ENCODE data around the gene KPNA1. TPM values are rescaled to one million over a fixed set of nuclear protein-coding genes. Genes with fewer than 3 reads are reported as not detected.

Gene KPNA1
- total and polyA plus RNA-seq, 2 of the 13 experiments (the other 11 are each of a cell fraction or from before 2014, with no cell fraction given): 15.4 to 30.0 TPM

GRCh38 chr3:122383771-122384697, 130.7 kb downstream of the KPNA1 start, which contains the start of gene FAM162A (continued):
- TF ChIP-seq BATF2 (CRISPR knock-in tag; IDR thresholded peaks at IDR 0.05) (0 out of 2 replicates have a peak, but pooled peaks have one; percentile 49), TCF12 (IDR thresholded peaks at IDR 0.05) (no peak), TCF12 (CRISPR knock-in tag; IDR thresholded peaks at IDR 0.05) (peak; percentile 77; the same call in 1 of the 2 replicates), ZNF207 (IDR thresholded peaks at IDR 0.05; ENCODE audit: borderline replicate concordance) (no peak), NR2F2 (IDR thresholded peaks at IDR 0.05; ENCODE audit: borderline replicate concordance, low read depth) (no peak), MATR3 (CRISPR knock-in tag; IDR thresholded peaks at IDR 0.05) (no peak), RNF2 (conservative IDR thresholded peaks at IDR 0.05; ENCODE audit: low read depth) (0 out of 2 replicates have a peak, but pooled peaks have one; percentile 51), U2AF2 (IDR thresholded peaks at IDR 0.05; ENCODE audit: low read depth, low read length) (no peak), HOXA3 (CRISPR knock-in tag; IDR thresholded peaks at IDR 0.05) (peak; percentile 96), ZNF713 (CRISPR knock-in tag; IDR thresholded peaks at IDR 0.05) (no peak), POLR2A (IDR thresholded peaks at IDR 0.05; ENCODE audit: insufficient read depth in 1 of 2, low read depth in 2 of 2, low read length in 2 of 2) (peak; percentile 87 to 95), ZNF367 (CRISPR knock-in tag; IDR thresholded peaks at IDR 0.05; ENCODE audit: borderline replicate concordance) (no peak), SIN3A (IDR thresholded peaks at IDR 0.05; ENCODE audit: borderline replicate concordance, low read depth, low read length) (peak; percentile 94), ZNF75D (CRISPR knock-in tag; IDR thresholded peaks at IDR 0.05; ENCODE audit: borderline replicate concordance) (no peak), REPIN1 (CRISPR knock-in tag; IDR thresholded peaks at IDR 0.05; ENCODE audit: borderline replicate concordance, low read depth) (peak; percentile 95), ATF2 (CRISPR knock-in tag; IDR thresholded peaks at IDR 0.05) (peak; percentile 87), ZSCAN12 (CRISPR knock-in tag; IDR thresholded peaks at IDR 0.05) (peak; percentile 94), NR3C1 (CRISPR knock-in tag; IDR thresholded peaks at IDR 0.05) (no peak), SSRP1 (CRISPR knock-in tag; IDR thresholded peaks at IDR 0.05) (no peak), ZNF674 (CRISPR knock-in tag; IDR thresholded peaks at IDR 0.05; ENCODE audit: low read depth) (no peak), ARID4A (CRISPR knock-in tag; IDR thresholded peaks at IDR 0.05; ENCODE audit: borderline replicate concordance) (peak; percentile 94), ATAD3A (CRISPR knock-in tag; IDR thresholded peaks at IDR 0.05) (no peak), ZNF790 (CRISPR knock-in tag; IDR thresholded peaks at IDR 0.05; ENCODE audit: borderline replicate concordance) (0 out of 2 replicates have a peak, but pooled peaks have one; percentile 70), ZNF747 (CRISPR knock-in tag; IDR thresholded peaks at IDR 0.05; ENCODE audit: borderline replicate concordance) (peak; percentile 95)

Measured in HepG2 (cell line).